Activated CD4-positive, alpha-beta memory T cell treated with anti-CD3 and anti-CD28 coated beads for 36 hours (primary cell): ENCODE results near the gene TCF3. TPM values are rescaled to one million over a fixed set of nuclear protein-coding genes. Genes with fewer than 3 reads are reported as not detected.

ENCODE experiments used
- CTCF ChIA-PET: fragments of 350-600 bp; sonication (Branson Sonifier 250); formaldehyde crosslinking; loops from one replicate; lab custom pipeline; 2021; ENCODE audit warnings: antibody characterized with exemption, inconsistent platforms; lab: Charles Lee
- POLR2A ChIA-PET: fragments of 350-600 bp; sonication (Branson Sonifier 250); formaldehyde crosslinking; loops from one replicate; lab custom pipeline; 2021; ENCODE audit warnings: antibody characterized with exemption; lab: Charles Lee
- DNase-seq: peaks from one replicate; pipeline ENCODE4 v3.0.0-alpha.2; 2020
- H3K27ac Mint-ChIP-seq: one replicate; pipeline ENCODE4 v1.8.0; 2021; ENCODE audit warnings: mixed read lengths
- H3K27me3 Mint-ChIP-seq: one replicate; pipeline ENCODE4 v1.8.0; 2021; ENCODE audit warnings: mixed read lengths
- H3K36me3 Mint-ChIP-seq: one replicate; pipeline ENCODE4 v1.8.0; 2021; ENCODE audit warnings: mixed read lengths
- H3K4me1 Mint-ChIP-seq: one replicate; pipeline ENCODE4 v1.8.0; 2021; ENCODE audit warnings: low read depth, mixed read lengths
- H3K4me3 Mint-ChIP-seq: one replicate; pipeline ENCODE4 v1.8.0; 2021; ENCODE audit warnings: mild to moderate bottlenecking, mixed read lengths
- H3K9me3 Mint-ChIP-seq: one replicate; pipeline ENCODE4 v1.8.0; 2021; ENCODE audit warnings: mixed read lengths
- intact Hi-C: fragments of 100-400 bp; cut with micrococcal nuclease; formaldehyde crosslinking; loops from one replicate; pipeline ENCODE4 v1.15.1; 2023
- total RNA-seq, 2 experiments: library from RNA; stranded (reverse); gene quantifications; one replicate each; pipeline ENCODE4 v1.2.3, GENCODE V29; 2021

TCF3 gene
- total RNA-seq, 2 experiments from 2014 or later: 88.9 to 95.5 TPM

DNA sequence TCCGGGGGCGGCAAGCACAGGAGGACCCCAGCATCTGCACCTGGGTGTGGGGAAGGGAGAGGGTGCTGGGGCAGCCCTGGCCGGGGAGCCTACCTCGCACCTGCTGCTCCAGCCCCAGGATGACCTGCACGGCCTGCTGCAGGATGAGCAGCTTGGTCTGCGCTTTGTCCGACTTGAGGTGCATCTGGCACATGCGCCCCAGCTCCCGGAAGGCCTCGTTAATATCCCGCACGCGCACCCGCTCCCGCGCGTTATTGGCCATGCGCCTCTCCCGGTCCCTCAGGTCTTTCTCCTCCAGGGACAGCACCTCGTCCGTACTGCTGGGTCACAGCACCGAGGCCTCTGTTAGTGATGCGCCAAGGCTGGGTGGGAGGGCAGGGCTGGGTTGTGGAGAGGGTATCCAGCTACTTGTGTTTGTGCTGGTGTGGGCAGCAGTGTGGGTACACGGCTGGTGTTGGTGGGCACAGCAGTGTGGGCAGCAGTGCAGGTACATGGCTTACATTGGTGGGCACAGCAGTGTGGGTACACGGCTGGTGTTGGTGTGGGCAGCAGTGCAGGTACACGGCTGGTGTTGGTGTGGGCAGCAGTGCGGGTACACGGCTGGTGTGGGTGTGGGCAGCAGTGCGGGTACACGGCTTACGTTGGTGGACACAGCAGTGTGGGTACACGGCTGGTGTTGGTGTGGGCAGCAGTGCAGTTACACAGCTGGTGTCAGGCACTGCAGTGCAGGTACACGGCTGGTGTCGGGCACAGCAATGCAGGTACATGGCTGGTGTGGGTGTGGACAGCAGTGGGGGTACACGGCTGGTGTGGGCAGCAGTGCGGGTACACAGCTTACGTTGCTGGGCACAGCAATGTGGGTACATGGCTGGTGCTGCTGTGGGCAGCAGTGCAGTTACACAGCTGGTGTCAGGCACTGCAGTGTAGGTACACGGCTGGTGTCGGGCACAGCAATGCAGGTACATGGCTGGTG is 40.0 kb downstream of the TCF3 start:
- no peaks in the 10 kb centered on the region for H3K9me3 Mint-ChIP-seq
- DNase-seq: no peak
- H3K27me3 Mint-ChIP-seq: no peaks in the 10 kb centered on the region
- CTCF ChIA-PET: interaction anchor here (0.6 kb wide), 1 partner anchor 546 kb away, joined by 4 read pairs; no protein-coding TSS in a partner anchor
- no peak overlapping the region for H3K4me3 Mint-ChIP-seq
- peaks cover 37% of the 10 kb centered on the region for H3K4me1 Mint-ChIP-seq
- intact Hi-C loops: no loop called here
- peaks cover 25% of the 10 kb centered on the region for H3K36me3 Mint-ChIP-seq
- no peak overlapping the region for H3K27ac Mint-ChIP-seq
- POLR2A ChIA-PET: no interaction called here

DNA sequence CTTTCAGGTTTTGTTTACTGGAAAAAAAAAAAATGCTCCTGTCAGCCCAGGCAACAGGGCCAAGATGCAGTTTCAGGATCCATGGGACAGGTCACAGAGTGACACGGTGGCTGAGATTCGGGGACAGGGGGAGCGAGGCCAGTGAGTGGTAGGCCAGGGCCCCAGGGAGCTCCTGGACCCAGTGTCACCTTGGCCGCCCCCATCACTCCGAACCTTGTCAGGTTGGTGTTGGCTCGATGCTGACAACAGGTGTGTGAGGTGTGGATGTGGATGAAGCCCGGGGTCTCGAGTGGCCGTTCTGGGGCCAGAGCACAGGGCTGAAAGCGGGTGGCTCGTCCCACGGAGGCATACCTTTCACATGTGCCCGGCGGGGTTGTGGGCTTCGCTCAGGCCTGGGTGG is 41.1 kb downstream of the TCF3 start:
- peaks cover 21% of the 10 kb centered on the region for H3K36me3 Mint-ChIP-seq
- no peak overlapping the region for H3K4me3 Mint-ChIP-seq
- peaks cover 32% of the 10 kb centered on the region for H3K4me1 Mint-ChIP-seq
- H3K27ac Mint-ChIP-seq: no peak overlapping the region
- H3K9me3 Mint-ChIP-seq: no peaks in the 10 kb centered on the region
- DNase-seq: no peak
- CTCF ChIA-PET: no interaction called here
- intact Hi-C loops: no loop called here
- POLR2A ChIA-PET: no interaction called here
- H3K27me3 Mint-ChIP-seq: no peaks in the 10 kb centered on the region

GRCh38 chr19:1610579-1610978 is 41.8 kb downstream of the TCF3 start:
- CTCF ChIA-PET: no interaction called here
- peaks cover 35% of the 10 kb centered on the region for H3K4me1 Mint-ChIP-seq
- no peak for DNase-seq
- H3K4me3 Mint-ChIP-seq: no peak overlapping the region
- POLR2A ChIA-PET: no interaction called here
- no peaks in the 10 kb centered on the region for H3K27me3 Mint-ChIP-seq
- H3K9me3 Mint-ChIP-seq: no peaks in the 10 kb centered on the region
- no peak overlapping the region for H3K27ac Mint-ChIP-seq
- intact Hi-C loops: no loop called here
- H3K36me3 Mint-ChIP-seq: peaks cover 17% of the 10 kb centered on the region

GRCh38 chr19:1609680-1610474 is 42.5 kb downstream of the TCF3 start:
- DNase-seq: no peak
- ChIA-PET CTCF (interaction anchor here (0.6 kb wide), 1 partner anchor 53 kb away, joined by 3 read pairs; no protein-coding TSS in a partner anchor), POLR2A (no interaction called here)
- Mint-ChIP-seq H3K27me3 (no peaks in the 10 kb centered on the region), H3K27ac (no peak overlapping the region), H3K9me3 (no peaks in the 10 kb centered on the region), H3K36me3 (peaks cover 15% of the 10 kb centered on the region), H3K4me3 (no peak overlapping the region), H3K4me1 (peaks cover 35% of the 10 kb centered on the region)
- intact Hi-C loops: loop anchor here (5.0 to 10.0 kb wide), 2 partner anchors 62 to 485 kb away; partner anchors contain the start of genes IZUMO4 and MOB3A

- DNase-seq: peak; percentile 33
- Mint-ChIP-seq H3K9me3 (no peaks in the 10 kb centered on the region), H3K4me3 (no peak overlapping the region), H3K27me3 (no peaks in the 10 kb centered on the region), H3K36me3 (peaks cover 9% of the 10 kb centered on the region), H3K4me1 (peaks cover 37% of the 10 kb centered on the region), H3K27ac (no peak overlapping the region)
- ChIA-PET POLR2A (no interaction called here), CTCF (interaction anchor here (0.6 to 1.2 kb wide), 2 partner anchors 15 to 54 kb away, joined by 3 read pairs; no protein-coding TSS in a partner anchor)
- intact Hi-C loops: loop anchor here (5.0 to 10.0 kb wide), 2 partner anchors 63 to 486 kb away; partner anchors contain the start of genes IZUMO4 and MOB3A
Measured at GRCh38 chr19:1609103-1609396, 43.4 kb downstream of the TCF3 start.

- no peaks in the 10 kb centered on the region for H3K27me3 Mint-ChIP-seq
- H3K4me1 Mint-ChIP-seq: peaks cover 42% of the 10 kb centered on the region
- peak; percentile 26 for DNase-seq
- H3K9me3 Mint-ChIP-seq: no peaks in the 10 kb centered on the region
- intact Hi-C loops: loop anchor here (5.0 to 10.0 kb wide), 2 partner anchors 64 to 486 kb away; partner anchors contain the start of genes IZUMO4 and MOB3A
- peaks cover 9% of the 10 kb centered on the region for H3K36me3 Mint-ChIP-seq
- ChIA-PET POLR2A (interaction anchor here (0.5 kb wide), 1 partner anchor 46 kb away, joined by 3 read pairs; no protein-coding TSS in a partner anchor), CTCF (interaction anchor here (1.2 kb wide), 2 partner anchors 16 to 64 kb away, joined by 3 read pairs; no protein-coding TSS in a partner anchor)
- no peak overlapping the region for H3K4me3 Mint-ChIP-seq
- peak overlapping the region; percentile 33 for H3K27ac Mint-ChIP-seq
Measured at GRCh38 chr19:1608359-1609102, 43.9 kb downstream of the TCF3 start.

GRCh38 chr19:1606138-1606651 is 46.2 kb downstream of the TCF3 start:
- H3K4me1 Mint-ChIP-seq: peaks cover 51% of the 10 kb centered on the region

DNA sequence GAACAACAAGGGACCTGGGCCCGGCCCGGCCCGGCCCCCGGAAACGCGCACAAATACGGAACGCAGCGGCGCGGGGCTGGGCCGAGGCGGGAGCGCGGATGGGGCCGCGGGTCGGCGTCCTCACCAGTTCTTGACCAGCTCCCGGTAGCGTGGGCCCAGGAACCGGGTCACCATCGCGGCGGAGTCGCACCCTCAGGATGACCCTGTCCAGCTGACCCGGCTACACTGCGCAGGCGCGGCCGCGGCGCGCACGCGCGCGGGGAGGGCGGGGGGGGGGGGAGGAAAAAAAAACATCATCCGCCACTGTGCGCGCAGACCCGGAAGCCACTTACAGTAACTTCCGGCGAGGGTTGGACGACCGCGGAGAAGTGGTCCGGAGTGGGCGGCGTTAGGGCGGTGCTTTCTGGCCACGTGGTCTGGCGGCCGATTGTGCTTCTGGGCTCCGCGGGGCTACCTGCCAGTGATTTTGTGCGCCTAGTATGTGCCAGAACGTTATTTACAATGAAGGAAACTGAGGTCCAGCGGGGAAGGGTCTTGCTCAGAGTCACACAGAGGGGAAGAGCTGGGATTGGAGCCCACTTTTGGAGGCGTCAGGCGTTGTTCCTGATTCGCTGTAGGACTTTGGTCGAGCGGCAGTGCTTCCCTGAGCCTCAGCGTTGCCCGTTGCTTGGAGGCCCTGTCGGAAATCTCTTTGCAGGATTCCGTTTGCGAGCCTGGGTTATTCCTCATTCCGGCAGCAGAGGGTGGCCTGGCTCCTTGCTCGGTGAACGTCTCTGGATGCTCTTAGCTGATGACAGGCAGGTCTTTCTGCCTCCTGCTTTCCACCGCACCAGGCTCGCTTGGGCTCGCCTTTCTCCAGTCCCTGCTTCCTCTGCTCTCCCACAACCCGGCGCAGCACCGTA is 46.9 kb downstream of the TCF3 start, which contains the start of gene UQCR11:
Gene UQCR11 (minus strand): TSS at position 227 of the 902 bp plus-strand sequence. CDS start 53 bp downstream, at position 174.
- CTCF ChIA-PET: interaction anchor here (0.7 to 2.1 kb wide), 6 partner anchors 10 to 220 kb away, joined by 3 to 24 read pairs (median 4); partner anchors contain the start of gene MBD3
- peaks cover 44% of the 10 kb centered on the region for H3K4me1 Mint-ChIP-seq
- no peaks in the 10 kb centered on the region for H3K27me3 Mint-ChIP-seq
- H3K27ac Mint-ChIP-seq: peak within 1 kb of the TSS; percentile 94
- intact Hi-C loops: loop anchor here (1.0 to 10.0 kb wide), 5 partner anchors 13 to 489 kb away; partner anchors contain the start of genes CIRBP, IZUMO4, MBD3 and MOB3A
- POLR2A ChIA-PET: interaction anchor here (2.1 to 3.7 kb wide), 2 partner anchors 13 to 47 kb away, joined by 10 to 18 read pairs; partner anchors contain the start of genes MBD3 and TCF3
- peak; percentile 96 for DNase-seq
- H3K4me3 Mint-ChIP-seq: peak within 1 kb of the TSS; percentile 88
- H3K36me3 Mint-ChIP-seq: peaks cover 8% of the 10 kb centered on the region
- no peaks in the 10 kb centered on the region for H3K9me3 Mint-ChIP-seq

More at GRCh38 chr19:1606138-1606651, 46.2 kb downstream of the TCF3 start:
- DNase-seq: no peak
- POLR2A ChIA-PET: interaction anchor here (2.1 to 3.7 kb wide), 2 partner anchors 13 to 46 kb away, joined by 10 to 18 read pairs; partner anchors contain the start of genes MBD3 and TCF3
- H3K36me3 Mint-ChIP-seq: peaks cover 9% of the 10 kb centered on the region
- intact Hi-C loops: loop anchor here (5.0 to 10.0 kb wide), 2 partner anchors 66 to 489 kb away; partner anchors contain the start of genes IZUMO4 and MOB3A
- CTCF ChIA-PET: interaction anchor here (0.8 to 2.1 kb wide), 6 partner anchors 10 to 220 kb away, joined by 3 to 24 read pairs (median 4); partner anchors contain the start of gene MBD3
- peak overlapping the region; percentile 94 for H3K27ac Mint-ChIP-seq
- peak overlapping the region; percentile 88 for H3K4me3 Mint-ChIP-seq
- H3K27me3 Mint-ChIP-seq: no peaks in the 10 kb centered on the region
- no peaks in the 10 kb centered on the region for H3K9me3 Mint-ChIP-seq

GRCh38 chr19:1602091-1602707 is 50.2 kb downstream of the TCF3 start:
- H3K27me3 Mint-ChIP-seq: no peaks in the 10 kb centered on the region
- intact Hi-C loops: loop anchor here (10.0 kb wide), 1 partner anchor 493 kb away; the partner anchor contains the start of genes IZUMO4 and MOB3A
- H3K36me3 Mint-ChIP-seq: peaks cover 21% of the 10 kb centered on the region
- H3K27ac Mint-ChIP-seq: no peak overlapping the region
- ChIA-PET CTCF (interaction anchor here (1.4 to 1.5 kb wide), 2 partner anchors 11 to 70 kb away, joined by 3 to 4 read pairs; no protein-coding TSS in a partner anchor), POLR2A (interaction anchor here (1.0 kb wide), 2 partner anchors 9 to 11 kb away, joined by 4 to 5 read pairs; partner anchors contain the start of gene MBD3)
- no peak overlapping the region for H3K4me3 Mint-ChIP-seq
- H3K9me3 Mint-ChIP-seq: no peaks in the 10 kb centered on the region
- peaks cover 26% of the 10 kb centered on the region for H3K4me1 Mint-ChIP-seq
- no peak for DNase-seq
